Measurements from ENCODE around the gene UAP1L1. TPM values are rescaled to one million over a fixed set of nuclear protein-coding genes. Genes with fewer than 3 reads are reported as not detected.

UAP1L1 gene
- polyA plus RNA-seq, 1 donor (not counting 4 experiments of a cell fraction or from before 2014, with no cell fraction given): 2.7 TPM

DNA sequence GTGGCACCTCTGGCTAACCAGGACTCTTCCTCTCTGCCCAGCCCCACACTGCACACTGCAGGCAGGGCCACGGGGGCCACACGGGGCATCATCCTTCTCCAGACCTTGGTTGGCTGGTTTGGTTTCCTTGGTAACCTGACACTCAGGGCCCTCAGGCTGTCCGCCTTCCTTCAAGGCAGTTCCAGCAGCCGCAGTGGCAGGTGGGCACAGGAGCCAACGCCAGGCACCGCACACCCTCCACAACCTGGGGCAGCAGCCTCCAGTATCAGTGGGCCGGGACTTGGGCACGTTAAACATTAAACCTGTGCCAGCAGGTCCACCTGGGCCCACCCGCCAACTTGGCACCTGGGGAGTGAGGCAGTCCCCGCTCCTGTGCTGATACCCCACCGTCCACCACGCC is 33.3 kb upstream of the UAP1L1 start:
- H3K36me3 ChIP-seq (ENCODE audit: control insufficient read depth in 2 of 2, extremely low read depth in 1 of 2, insufficient read depth in 2 of 2, low read length in 2 of 2): peaks cover 0 to 2% of the 10 kb centered on the region in 2 experiments
- peaks cover 19% of the 10 kb centered on the region for H3K27me3 ChIP-seq (ENCODE audit: control insufficient read depth, extremely low read depth, insufficient read depth, low read length)
- H3K4me3 ChIP-seq (ENCODE audit: control insufficient read depth in 2 of 3, extremely low read depth in 1 of 3, insufficient read depth in 2 of 3, low read depth in 1 of 3, low read length in 3 of 3): no peak overlapping the region
- no peak overlapping the region for H3K9ac ChIP-seq (ENCODE audit: control insufficient read depth, extremely low read depth, insufficient read depth, low read length)
- DNase-seq (ENCODE audit: low read depth, low spot score) (no peak), FAIRE-seq (no peak)
- peaks cover 11% of the 10 kb centered on the region for H3K4me1 ChIP-seq (ENCODE audit: control insufficient read depth, extremely low read depth, insufficient read depth, low read length)
- dilution Hi-C loops (cut with MboI; ENCODE audit: extremely low pct_ligation_motif_present, low sequenced_read_pairs): no loop called here
- no peak overlapping the region for H3K4me2 ChIP-seq (ENCODE audit: control insufficient read depth, extremely low read depth, insufficient read depth, low read depth, low read length)
- H3K27ac ChIP-seq (ENCODE audit: control insufficient read depth, insufficient read depth, low read length): no peak overlapping the region
- H2AFZ ChIP-seq (ENCODE audit: control insufficient read depth, low read length): no peak overlapping the region
- H3K9me1 ChIP-seq (ENCODE audit: control insufficient read depth, extremely low read depth, insufficient read depth, low read length): no peaks in the 10 kb centered on the region
- peaks cover 2% of the 10 kb centered on the region for H3K79me2 ChIP-seq (ENCODE audit: control insufficient read depth, insufficient read depth, low read length)
- peaks cover 6% of the 10 kb centered on the region for H4K20me1 ChIP-seq (ENCODE audit: control insufficient read depth, extremely low read depth, insufficient read depth, low read length)
- H3K9me3 ChIP-seq (ENCODE audit: control insufficient read depth, low read depth, low read length): no peaks in the 10 kb centered on the region
- TF ChIP-seq, protein P1, sequence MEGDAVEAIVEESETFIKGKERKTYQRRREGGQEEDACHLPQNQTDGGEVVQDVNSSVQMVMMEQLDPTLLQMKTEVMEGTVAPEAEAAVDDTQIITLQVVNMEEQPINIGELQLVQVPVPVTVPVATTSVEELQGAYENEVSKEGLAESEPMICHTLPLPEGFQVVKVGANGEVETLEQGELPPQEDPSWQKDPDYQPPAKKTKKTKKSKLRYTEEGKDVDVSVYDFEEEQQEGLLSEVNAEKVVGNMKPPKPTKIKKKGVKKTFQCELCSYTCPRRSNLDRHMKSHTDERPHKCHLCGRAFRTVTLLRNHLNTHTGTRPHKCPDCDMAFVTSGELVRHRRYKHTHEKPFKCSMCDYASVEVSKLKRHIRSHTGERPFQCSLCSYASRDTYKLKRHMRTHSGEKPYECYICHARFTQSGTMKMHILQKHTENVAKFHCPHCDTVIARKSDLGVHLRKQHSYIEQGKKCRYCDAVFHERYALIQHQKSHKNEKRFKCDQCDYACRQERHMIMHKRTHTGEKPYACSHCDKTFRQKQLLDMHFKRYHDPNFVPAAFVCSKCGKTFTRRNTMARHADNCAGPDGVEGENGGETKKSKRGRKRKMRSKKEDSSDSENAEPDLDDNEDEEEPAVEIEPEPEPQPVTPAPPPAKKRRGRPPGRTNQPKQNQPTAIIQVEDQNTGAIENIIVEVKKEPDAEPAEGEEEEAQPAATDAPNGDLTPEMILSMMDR (optimal IDR thresholded peaks at IDR 0.05 in 1 of 3, IDR thresholded peaks at IDR 0.05 in 1 of 3, conservative IDR thresholded peaks at IDR 0.05 in 1 of 3; ENCODE audit: extremely low read depth in 1 of 3, insufficient read depth in 2 of 3, low read length in 3 of 3): no peak
- TF ChIP-seq EZH2 (IDR thresholded peaks at IDR 0.05; ENCODE audit: low read length): no peak

DNA sequence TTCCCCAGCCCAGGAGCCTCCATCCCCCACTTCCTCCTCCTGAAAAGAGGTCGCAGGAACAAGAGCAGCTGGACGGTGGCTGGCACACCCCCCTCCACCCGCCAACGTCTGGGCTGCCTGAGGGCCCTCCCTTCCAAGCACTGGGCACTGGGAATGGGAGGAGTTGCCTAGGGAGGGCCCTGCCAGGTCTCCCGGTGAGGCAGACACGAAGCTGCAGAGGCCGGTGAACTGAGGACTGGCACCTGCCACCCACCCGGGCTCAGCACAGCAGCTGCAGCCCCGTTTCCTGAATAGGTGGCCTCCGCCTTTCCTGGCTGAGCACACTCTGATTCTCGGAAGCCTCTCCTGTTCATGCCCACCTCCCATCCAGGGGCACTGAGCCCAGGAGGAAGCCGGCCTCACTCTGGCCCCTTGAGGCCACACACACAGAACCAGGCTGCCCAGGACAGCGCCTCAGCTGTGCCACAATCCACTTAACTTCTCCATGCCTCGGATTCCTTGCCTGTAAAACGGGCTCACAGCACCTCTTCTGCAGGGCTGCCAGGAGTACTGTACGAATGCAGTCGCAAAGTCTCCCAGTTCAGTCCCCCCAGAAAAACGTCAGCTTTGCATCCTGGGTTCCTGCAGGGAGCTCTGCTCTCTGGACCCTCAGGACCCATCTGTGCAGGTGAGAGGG is 32.7 kb upstream of the UAP1L1 start:
- dilution Hi-C loops (cut with MboI; ENCODE audit: extremely low pct_ligation_motif_present, low sequenced_read_pairs): no loop called here
- H3K4me1 ChIP-seq (ENCODE audit: control insufficient read depth, extremely low read depth, insufficient read depth, low read length): peaks cover 11% of the 10 kb centered on the region
- peaks cover 6% of the 10 kb centered on the region for H4K20me1 ChIP-seq (ENCODE audit: control insufficient read depth, extremely low read depth, insufficient read depth, low read length)
- H3K27ac ChIP-seq (ENCODE audit: control insufficient read depth, insufficient read depth, low read length): no peak overlapping the region
- peaks cover 2% of the 10 kb centered on the region for H3K79me2 ChIP-seq (ENCODE audit: control insufficient read depth, insufficient read depth, low read length)
- no peaks in the 10 kb centered on the region for H3K9me1 ChIP-seq (ENCODE audit: control insufficient read depth, extremely low read depth, insufficient read depth, low read length)
- FAIRE-seq: no peak
- DNase-seq (ENCODE audit: low read depth, low spot score): no peak
- H3K4me2 ChIP-seq (ENCODE audit: control insufficient read depth, extremely low read depth, insufficient read depth, low read depth, low read length): peak overlapping the region; percentile 62
- H3K9me3 ChIP-seq (ENCODE audit: control insufficient read depth, low read depth, low read length): no peaks in the 10 kb centered on the region
- H3K4me3 ChIP-seq (ENCODE audit: control insufficient read depth in 2 of 3, extremely low read depth in 1 of 3, insufficient read depth in 2 of 3, low read depth in 1 of 3, low read length in 3 of 3): peak overlapping the region; percentile 51 to 59 (median 57)
- peaks cover 24% of the 10 kb centered on the region for H3K27me3 ChIP-seq (ENCODE audit: control insufficient read depth, extremely low read depth, insufficient read depth, low read length)
- H2AFZ ChIP-seq (ENCODE audit: control insufficient read depth, low read length): no peak overlapping the region
- TF ChIP-seq, protein P1 (optimal IDR thresholded peaks at IDR 0.05 in 1 of 3, IDR thresholded peaks at IDR 0.05 in 1 of 3, conservative IDR thresholded peaks at IDR 0.05 in 1 of 3; ENCODE audit: extremely low read depth in 1 of 3, insufficient read depth in 2 of 3, low read length in 3 of 3): no peak
- no peak for TF ChIP-seq EZH2 (IDR thresholded peaks at IDR 0.05; ENCODE audit: low read length)
- peaks cover 0 to 2% of the 10 kb centered on the region in 2 experiments for H3K36me3 ChIP-seq (ENCODE audit: control insufficient read depth in 2 of 2, extremely low read depth in 1 of 2, insufficient read depth in 2 of 2, low read length in 2 of 2)
- H3K9ac ChIP-seq (ENCODE audit: control insufficient read depth, extremely low read depth, insufficient read depth, low read length): peak overlapping the region; percentile 22

Data from keratinocyte (primary cell).